ENCODE measurements around the gene VENTX. TPM values are rescaled to one million over a fixed set of nuclear protein-coding genes. Genes with fewer than 3 reads are reported as not detected.

VENTX gene
- total RNA-seq, 1 donor from 2014 or later = not detected

DNA sequence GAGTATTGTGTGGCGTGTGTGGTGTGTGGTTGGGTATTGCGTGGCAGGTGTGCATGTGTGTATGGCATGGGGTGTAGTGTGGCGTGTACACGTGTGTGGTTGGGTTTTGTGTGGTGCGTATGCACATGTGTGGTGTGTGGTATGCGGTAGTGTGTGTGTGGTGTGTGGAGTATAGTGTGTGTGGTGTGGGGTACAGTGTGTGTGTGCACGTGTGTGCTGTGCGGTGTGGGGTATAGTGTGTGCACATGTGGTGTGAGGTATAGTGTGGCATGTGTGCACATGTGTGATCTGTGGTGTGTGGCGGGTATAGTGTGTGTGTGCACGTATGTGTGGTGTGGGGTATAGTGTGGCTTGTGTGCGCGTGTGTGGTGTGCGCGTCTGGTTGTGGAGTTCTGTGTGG, 28.5 kb upstream of the VENTX start:
- no peak overlapping the region for H3K9ac ChIP-seq (ENCODE audit: low read depth in 1 of 3, low read length in 3 of 3)
- peaks cover 17 to 35% (median 30%) of the 10 kb centered on the region in 3 donors for H3K27me3 ChIP-seq (ENCODE audit: control insufficient read depth in 3 of 3, insufficient read depth in 3 of 3, low read length in 3 of 3)

DNA sequence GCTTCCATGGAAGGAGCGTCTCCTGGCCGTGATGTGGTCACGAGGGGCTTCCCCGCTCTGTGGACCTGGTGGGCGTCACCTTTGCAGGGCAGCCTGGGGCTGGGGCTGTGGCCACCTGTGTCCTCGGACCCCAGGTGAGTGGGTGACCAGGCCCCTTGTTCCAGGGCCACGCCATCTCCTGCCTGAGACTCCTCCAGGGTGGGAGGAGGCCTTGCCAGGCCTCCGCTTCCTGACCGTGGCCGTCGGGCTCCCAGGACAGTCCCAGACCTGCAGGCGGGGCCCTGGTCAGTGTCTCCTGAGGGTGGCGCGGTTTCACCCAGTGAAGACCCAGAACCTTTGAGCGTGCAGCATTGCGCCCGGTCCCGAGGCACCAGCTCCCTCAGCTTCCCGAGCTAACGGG, 28.0 kb upstream of the VENTX start:
- Histone ChIP-seq H3K27ac (ENCODE audit: low read depth, low read length) (no peak overlapping the region), H3K4me3 (ENCODE audit: low read length in 3 of 3) (no peak overlapping the region), H3K36me3 (ENCODE audit: control insufficient read depth in 3 of 3, insufficient read depth in 3 of 3, low read length in 3 of 3) (no peaks in the 10 kb centered on the region), H3K4me1 (ENCODE audit: control insufficient read depth in 3 of 3, insufficient read depth in 3 of 3, low read length in 3 of 3) (no peaks in the 10 kb centered on the region), H3K9ac (ENCODE audit: low read depth in 1 of 3, low read length in 3 of 3) (no peak overlapping the region), H3K27me3 (ENCODE audit: control insufficient read depth in 3 of 3, insufficient read depth in 3 of 3, low read length in 3 of 3) (peaks cover 20 to 39% (median 35%) of the 10 kb centered on the region in 3 donors), H3K9me3 (ENCODE audit: control insufficient read depth in 3 of 3, low read length in 3 of 3) (no peaks in the 10 kb centered on the region)

More for the DNA sequence above, 28.5 kb upstream of the VENTX start:
- Histone ChIP-seq H3K27ac (ENCODE audit: low read depth, low read length) (no peak overlapping the region), H3K9me3 (ENCODE audit: control insufficient read depth in 3 of 3, low read length in 3 of 3) (no peaks in the 10 kb centered on the region), H3K4me1 (ENCODE audit: control insufficient read depth in 3 of 3, insufficient read depth in 3 of 3, low read length in 3 of 3) (no peaks in the 10 kb centered on the region), H3K4me3 (ENCODE audit: low read length in 3 of 3) (no peak overlapping the region), H3K36me3 (ENCODE audit: control insufficient read depth in 3 of 3, insufficient read depth in 3 of 3, low read length in 3 of 3) (no peaks in the 10 kb centered on the region)

DNA sequence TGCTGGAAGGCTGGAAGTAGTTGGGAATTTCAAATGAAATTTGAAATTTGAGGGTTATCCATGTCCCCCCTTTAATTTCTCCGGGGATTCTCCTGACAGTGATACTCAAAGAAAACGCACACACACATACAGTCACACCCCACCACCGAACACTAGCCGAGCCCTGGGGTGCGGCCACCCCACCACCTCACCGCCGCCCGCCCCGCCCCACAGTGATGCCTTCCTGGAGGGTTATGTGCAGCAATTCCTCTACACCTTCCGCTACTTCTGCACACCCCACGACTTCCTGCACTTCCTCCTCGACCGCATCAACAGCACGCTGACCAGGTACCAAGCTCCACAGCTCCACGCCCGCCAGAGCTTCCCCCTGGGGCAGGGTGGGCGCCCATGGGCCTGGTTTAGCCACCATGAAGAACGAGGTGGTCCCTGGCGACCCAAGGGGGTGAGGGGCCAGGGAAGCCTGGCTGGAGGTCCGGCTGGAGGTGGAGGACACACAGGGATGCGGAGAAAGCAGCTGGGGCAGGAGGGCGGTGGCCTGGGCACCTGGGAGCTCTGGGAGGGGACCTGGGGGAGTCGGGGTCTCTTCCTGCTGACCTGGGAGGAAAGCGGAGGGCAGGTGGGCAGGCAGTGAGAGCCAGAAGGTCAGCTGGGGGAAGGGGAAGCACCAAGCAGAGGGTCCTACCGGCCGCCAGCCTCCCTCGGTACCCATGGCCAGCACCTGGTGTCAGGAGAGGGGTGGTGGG, 27.1 kb upstream of the VENTX start:
- Histone ChIP-seq H3K9me3 (ENCODE audit: control insufficient read depth in 3 of 3, low read length in 3 of 3) (no peaks in the 10 kb centered on the region), H3K4me3 (ENCODE audit: low read length in 3 of 3) (no peak overlapping the region), H3K9ac (ENCODE audit: low read depth in 1 of 3, low read length in 3 of 3) (no peak overlapping the region), H3K36me3 (ENCODE audit: control insufficient read depth in 3 of 3, insufficient read depth in 3 of 3, low read length in 3 of 3) (no peaks in the 10 kb centered on the region), H3K27ac (ENCODE audit: low read depth, low read length) (no peak overlapping the region), H3K4me1 (ENCODE audit: control insufficient read depth in 3 of 3, insufficient read depth in 3 of 3, low read length in 3 of 3) (no peaks in the 10 kb centered on the region), H3K27me3 (ENCODE audit: control insufficient read depth in 3 of 3, insufficient read depth in 3 of 3, low read length in 3 of 3) (peaks cover 20 to 44% (median 39%) of the 10 kb centered on the region in 3 donors)

DNA sequence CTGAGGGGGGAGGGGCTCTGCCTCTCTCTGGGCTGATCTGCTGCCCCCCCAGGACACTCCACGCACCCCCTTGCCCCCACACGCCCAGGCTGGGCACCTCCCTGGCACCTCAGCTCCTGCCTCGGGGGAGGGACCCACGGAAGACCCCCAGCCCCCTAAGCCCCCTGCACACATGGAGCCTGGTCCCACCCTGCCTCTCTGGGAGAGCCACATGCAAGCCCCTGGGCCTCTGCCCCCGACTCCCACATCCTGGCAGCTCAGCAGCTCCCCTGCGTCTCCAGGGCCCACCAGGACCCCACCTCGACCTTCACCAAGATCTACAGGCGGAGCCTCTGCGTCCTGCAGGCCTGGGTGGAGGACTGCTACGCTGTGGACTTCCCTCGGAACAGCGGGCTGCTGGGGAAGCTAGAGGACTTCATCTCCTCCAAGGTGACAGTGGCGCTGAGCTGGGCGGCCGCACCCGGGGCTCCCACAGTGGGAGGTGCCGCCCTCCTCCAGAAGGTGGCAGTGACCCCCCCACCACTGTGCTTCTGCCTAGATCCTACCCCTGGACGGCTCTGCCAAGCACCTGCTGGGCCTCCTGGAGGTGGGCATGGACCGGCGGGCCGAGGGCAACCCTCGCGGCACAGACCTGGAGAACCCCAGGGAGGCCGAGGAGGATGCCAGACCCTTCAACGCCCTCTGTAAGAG, 26.4 kb upstream of the VENTX start:
- no peaks in the 10 kb centered on the region for H3K36me3 ChIP-seq (ENCODE audit: control insufficient read depth in 3 of 3, insufficient read depth in 3 of 3, low read length in 3 of 3)
- H3K9me3 ChIP-seq (ENCODE audit: control insufficient read depth in 3 of 3, low read length in 3 of 3) = no peaks in the 10 kb centered on the region
- H3K4me1 ChIP-seq (ENCODE audit: control insufficient read depth in 3 of 3, insufficient read depth in 3 of 3, low read length in 3 of 3) = no peaks in the 10 kb centered on the region
- H3K4me3 ChIP-seq (ENCODE audit: low read length in 3 of 3) = no peak overlapping the region
- no peak overlapping the region for H3K9ac ChIP-seq (ENCODE audit: low read depth in 1 of 3, low read length in 3 of 3)
- no peak overlapping the region for H3K27ac ChIP-seq (ENCODE audit: low read depth, low read length)
- peaks cover 20 to 44% (median 42%) of the 10 kb centered on the region in 3 donors for H3K27me3 ChIP-seq (ENCODE audit: control insufficient read depth in 3 of 3, insufficient read depth in 3 of 3, low read length in 3 of 3)

DNA sequence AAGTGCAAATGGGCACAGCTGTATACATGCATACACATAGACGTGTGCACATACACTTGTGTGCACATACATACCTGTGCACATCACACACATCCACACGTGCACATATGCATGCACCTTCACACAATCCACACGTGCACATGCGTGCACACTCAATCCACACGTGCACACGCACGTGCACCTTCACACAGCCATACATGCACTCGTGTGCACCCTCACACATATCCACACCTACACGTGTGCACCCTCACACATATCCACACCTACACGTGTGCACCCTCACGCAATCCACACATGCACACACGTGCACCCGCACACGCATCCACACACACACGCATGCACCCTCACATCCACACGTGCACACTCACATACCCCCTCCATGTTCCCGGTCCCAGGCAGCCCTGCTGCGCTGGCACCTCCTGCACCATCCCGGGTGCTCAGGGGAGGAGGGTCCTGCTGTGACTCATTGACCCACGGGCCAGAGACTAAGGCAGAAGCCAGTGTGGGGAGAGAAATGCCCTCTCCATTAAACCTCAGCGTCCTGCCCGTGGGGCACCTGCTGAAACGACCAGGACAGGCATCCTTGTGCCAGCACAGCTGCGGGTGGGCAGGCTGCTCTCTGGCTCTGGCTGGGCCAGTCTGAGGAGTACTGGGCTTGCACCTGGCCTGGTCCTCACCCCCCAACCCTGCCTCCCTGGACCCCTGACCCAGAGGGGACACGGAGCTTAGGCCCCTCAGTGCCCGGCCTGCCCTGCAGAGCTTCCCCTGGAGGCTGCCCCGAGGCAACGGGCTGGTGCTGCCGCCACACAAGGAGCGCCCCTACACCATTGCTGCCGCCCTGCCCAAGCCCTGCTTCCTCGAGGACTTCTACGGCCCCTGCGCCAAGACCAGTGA, 25.4 kb upstream of the VENTX start:
- Histone ChIP-seq H3K9ac (ENCODE audit: low read depth in 1 of 3, low read length in 3 of 3) (no peak overlapping the region), H3K27ac (ENCODE audit: low read depth, low read length) (no peak overlapping the region), H3K4me3 (ENCODE audit: low read length in 3 of 3) (no peak overlapping the region), H3K27me3 (ENCODE audit: control insufficient read depth in 3 of 3, insufficient read depth in 3 of 3, low read length in 3 of 3) (peaks cover 20 to 42% (median 39%) of the 10 kb centered on the region in 3 donors), H3K36me3 (ENCODE audit: control insufficient read depth in 3 of 3, insufficient read depth in 3 of 3, low read length in 3 of 3) (no peaks in the 10 kb centered on the region), H3K9me3 (ENCODE audit: control insufficient read depth in 3 of 3, low read length in 3 of 3) (no peaks in the 10 kb centered on the region), H3K4me1 (ENCODE audit: control insufficient read depth in 3 of 3, insufficient read depth in 3 of 3, low read length in 3 of 3) (no peaks in the 10 kb centered on the region)

DNA sequence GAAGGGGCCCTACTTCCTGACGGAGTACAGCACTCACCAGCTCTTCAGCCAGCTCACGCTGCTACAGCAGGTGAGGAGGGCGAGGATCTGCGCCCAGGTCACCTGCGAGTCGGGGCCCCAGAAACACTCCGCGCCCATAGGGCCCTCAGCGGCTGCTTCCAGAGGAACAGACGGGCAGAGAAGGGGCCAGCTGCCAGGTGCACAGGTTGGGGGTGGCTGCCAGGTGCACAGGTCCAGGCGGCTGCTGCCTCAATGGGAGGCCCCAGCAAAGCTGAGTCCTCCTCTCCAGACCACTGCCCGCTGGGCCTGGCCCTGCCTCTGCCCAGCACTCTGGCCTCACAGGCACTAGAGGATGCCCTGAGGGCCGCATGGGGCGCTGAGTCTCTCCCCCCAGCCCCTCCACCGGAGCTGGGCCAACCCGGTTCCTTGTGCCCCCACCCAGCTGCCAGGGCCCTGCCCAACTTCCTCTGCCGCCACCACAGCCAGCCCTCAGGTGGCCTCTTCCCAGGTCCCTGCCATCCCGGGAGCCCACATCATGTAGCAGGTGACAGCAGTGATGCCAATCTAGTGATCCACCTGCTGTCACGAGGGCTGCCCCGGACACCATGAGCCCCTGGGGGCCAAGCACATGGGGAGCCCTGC, 24.7 kb upstream of the VENTX start:
- Histone ChIP-seq H3K36me3 (ENCODE audit: control insufficient read depth in 3 of 3, insufficient read depth in 3 of 3, low read length in 3 of 3) (no peaks in the 10 kb centered on the region), H3K9me3 (ENCODE audit: control insufficient read depth in 3 of 3, low read length in 3 of 3) (no peaks in the 10 kb centered on the region), H3K27me3 (ENCODE audit: control insufficient read depth in 3 of 3, insufficient read depth in 3 of 3, low read length in 3 of 3) (peaks cover 20 to 43% (median 37%) of the 10 kb centered on the region in 3 donors), H3K27ac (ENCODE audit: low read depth, low read length) (no peak overlapping the region), H3K4me1 (ENCODE audit: control insufficient read depth in 3 of 3, insufficient read depth in 3 of 3, low read length in 3 of 3) (no peaks in the 10 kb centered on the region), H3K4me3 (ENCODE audit: low read length in 3 of 3) (no peak overlapping the region), H3K9ac (ENCODE audit: low read depth in 1 of 3, low read length in 3 of 3) (no peak overlapping the region)

DNA sequence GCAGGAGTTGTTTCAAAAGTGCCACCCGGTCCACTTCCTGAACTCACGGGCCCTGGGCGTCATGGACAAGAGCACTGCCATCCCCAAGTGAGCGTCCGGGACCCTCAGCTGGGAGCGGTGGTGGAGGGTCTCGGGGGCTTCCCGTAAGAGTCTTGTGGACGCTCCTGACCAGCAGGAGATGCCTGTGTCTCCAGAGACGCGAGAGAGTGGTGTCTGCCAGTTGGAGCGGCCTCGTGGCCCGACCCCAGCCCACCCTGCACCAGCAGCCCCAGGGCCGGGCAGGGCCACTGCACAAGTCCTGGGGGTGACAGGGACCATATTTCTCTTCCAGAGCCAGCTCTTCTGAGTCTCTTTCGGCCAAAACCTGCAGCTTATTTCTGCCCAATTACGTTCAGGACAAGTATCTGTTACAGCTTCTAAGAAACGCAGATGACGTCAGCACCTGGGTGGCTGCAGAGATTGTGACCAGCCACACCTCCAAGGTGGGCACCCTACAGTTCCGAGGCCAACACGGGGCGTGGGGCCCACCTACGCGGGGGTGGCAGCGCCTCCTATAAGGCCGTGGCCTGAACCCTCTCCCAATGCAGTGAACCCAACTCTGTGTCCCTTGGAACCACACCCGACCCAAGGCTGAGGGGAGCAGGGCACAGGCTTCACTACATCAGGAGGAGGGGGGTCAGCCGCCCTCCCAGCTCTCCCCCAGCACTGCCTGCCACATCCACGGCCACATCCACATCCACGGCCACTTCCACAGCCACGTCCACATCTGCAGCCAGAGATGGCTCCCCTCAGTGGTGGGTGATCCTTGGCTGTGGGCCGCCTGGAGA, 23.8 kb upstream of the VENTX start:
- no peak overlapping the region for H3K27ac ChIP-seq (ENCODE audit: low read depth, low read length)
- H3K9ac ChIP-seq (ENCODE audit: low read depth in 1 of 3, low read length in 3 of 3) = no peak overlapping the region
- H3K36me3 ChIP-seq (ENCODE audit: control insufficient read depth in 3 of 3, insufficient read depth in 3 of 3, low read length in 3 of 3) = no peaks in the 10 kb centered on the region
- H3K4me1 ChIP-seq (ENCODE audit: control insufficient read depth in 3 of 3, insufficient read depth in 3 of 3, low read length in 3 of 3) = no peaks in the 10 kb centered on the region
- H3K4me3 ChIP-seq (ENCODE audit: low read length in 3 of 3) = no peak overlapping the region
- H3K9me3 ChIP-seq (ENCODE audit: control insufficient read depth in 3 of 3, low read length in 3 of 3) = no peaks in the 10 kb centered on the region
- H3K27me3 ChIP-seq (ENCODE audit: control insufficient read depth in 3 of 3, insufficient read depth in 3 of 3, low read length in 3 of 3) = peaks cover 24 to 52% (median 36%) of the 10 kb centered on the region in 3 donors

DNA sequence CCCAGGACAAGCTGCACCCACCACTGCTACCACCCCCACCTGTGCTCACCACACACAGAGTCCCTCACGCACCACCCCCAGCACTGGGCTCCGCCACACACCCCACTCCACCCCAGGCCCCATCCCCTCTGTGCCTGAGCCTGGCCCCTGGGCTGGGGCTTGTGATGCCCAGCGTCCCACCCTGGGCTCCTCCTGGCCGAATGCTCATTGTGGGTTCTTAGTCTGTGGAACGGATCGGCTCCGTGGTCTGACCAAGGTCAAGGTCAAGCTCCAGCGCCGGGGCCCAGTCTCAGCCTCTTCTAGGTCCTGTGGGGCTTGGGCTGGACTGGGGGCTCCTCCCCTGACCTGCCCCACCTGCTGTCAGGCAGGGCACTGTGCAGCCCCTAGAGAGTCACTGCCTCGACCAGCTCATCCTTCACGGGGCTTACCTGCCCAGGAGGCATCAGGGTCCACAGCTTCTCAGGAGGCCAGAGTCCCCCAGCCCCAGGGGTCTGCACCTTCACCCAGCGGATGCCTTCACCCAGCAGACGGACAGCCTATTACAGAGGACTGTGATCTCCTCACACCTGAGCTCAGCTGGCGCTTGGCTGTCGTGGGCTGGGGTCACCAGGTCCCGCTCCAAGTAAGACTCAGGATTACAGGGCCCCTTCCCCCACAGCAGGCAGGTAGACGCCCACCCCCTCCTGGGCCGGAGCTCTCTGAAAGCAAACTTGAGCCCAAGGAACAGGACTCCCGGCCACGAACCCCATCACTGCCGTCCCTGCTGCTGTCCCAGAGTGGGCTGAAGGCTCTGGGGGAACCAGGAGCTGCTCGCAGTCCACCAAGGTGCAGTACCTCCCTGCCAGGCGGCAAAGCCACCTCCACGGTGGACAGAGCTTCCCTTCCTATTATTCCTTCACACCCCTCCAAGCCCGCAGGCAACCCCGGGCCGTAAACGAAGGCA, 22.9 kb upstream of the VENTX start:
- peaks cover 26 to 58% (median 44%) of the 10 kb centered on the region in 3 donors for H3K27me3 ChIP-seq (ENCODE audit: control insufficient read depth in 3 of 3, insufficient read depth in 3 of 3, low read length in 3 of 3)
- H3K36me3 ChIP-seq (ENCODE audit: control insufficient read depth in 3 of 3, insufficient read depth in 3 of 3, low read length in 3 of 3) = no peaks in the 10 kb centered on the region

More for the DNA sequence above, 22.9 kb upstream of the VENTX start:
- Histone ChIP-seq H3K9ac (ENCODE audit: low read depth in 1 of 3, low read length in 3 of 3) (no peak overlapping the region), H3K4me1 (ENCODE audit: control insufficient read depth in 3 of 3, insufficient read depth in 3 of 3, low read length in 3 of 3) (no peaks in the 10 kb centered on the region), H3K9me3 (ENCODE audit: control insufficient read depth in 3 of 3, low read length in 3 of 3) (no peaks in the 10 kb centered on the region), H3K27ac (ENCODE audit: low read depth, low read length) (no peak overlapping the region), H3K4me3 (ENCODE audit: low read length in 3 of 3) (no peak overlapping the region)

Measured in skeletal muscle tissue (tissue), 4 donors.